Adrenal gland (tissue), 5 donors: ENCODE measurements around the gene HNF4A.

Experiments
- POLR2A ChIP-seq, 2 donors: fragments of 450-650 bp; IDR thresholded peaks; one replicate each; pipeline ENCODE4 v1.6.1; 2017; ENCODE audit warnings: antibody characterized with exemption in 2 of 2, mild to moderate bottlenecking in 2 of 2, moderate library complexity in 1 of 2
- TF ChIP-seq, protein P1 (sequence below), 6 experiments: fragments of 450-650 bp in 4 of 6; fragments of 200-600 bp in 2 of 6; sonication (generic) in 1 of 6; IDR thresholded peaks; 1 replicate in 5 of 6; 2 replicates in 1 of 6; pipeline versions ENCODE4 v1.5.1 to v1.8.0; 2016 to 2021; ENCODE audit warnings: antibody characterized with exemption in 6 of 6, mild to moderate bottlenecking in 2 of 6, moderate library complexity in 1 of 6
- donor health status: DM: no; HTN: no; CAD: no.

DNA sequence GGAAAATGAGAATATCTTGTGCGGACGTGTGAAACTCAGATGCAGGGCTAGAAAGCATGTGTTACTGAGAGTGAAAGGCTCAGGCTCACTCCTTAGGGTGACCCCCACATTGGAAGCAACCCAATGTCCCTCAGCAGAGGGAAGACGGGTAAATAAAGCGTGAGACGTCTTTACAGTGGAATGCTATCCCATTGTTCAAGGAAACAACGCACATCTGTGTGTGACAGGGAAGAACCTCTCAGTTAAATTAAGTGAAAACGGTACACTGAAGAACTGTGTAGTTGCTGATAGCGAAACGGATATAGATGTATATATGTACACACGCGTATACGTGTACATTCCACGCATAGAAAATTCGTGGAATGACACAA lies 839 bp downstream of the HNF4A start:
- no peak for TF ChIP-seq POLR2A (IDR thresholded peaks at IDR 0.05)
- TF ChIP-seq, protein P1, sequence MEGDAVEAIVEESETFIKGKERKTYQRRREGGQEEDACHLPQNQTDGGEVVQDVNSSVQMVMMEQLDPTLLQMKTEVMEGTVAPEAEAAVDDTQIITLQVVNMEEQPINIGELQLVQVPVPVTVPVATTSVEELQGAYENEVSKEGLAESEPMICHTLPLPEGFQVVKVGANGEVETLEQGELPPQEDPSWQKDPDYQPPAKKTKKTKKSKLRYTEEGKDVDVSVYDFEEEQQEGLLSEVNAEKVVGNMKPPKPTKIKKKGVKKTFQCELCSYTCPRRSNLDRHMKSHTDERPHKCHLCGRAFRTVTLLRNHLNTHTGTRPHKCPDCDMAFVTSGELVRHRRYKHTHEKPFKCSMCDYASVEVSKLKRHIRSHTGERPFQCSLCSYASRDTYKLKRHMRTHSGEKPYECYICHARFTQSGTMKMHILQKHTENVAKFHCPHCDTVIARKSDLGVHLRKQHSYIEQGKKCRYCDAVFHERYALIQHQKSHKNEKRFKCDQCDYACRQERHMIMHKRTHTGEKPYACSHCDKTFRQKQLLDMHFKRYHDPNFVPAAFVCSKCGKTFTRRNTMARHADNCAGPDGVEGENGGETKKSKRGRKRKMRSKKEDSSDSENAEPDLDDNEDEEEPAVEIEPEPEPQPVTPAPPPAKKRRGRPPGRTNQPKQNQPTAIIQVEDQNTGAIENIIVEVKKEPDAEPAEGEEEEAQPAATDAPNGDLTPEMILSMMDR (IDR thresholded peaks at IDR 0.05), result no peak
